Tibial nerve (tissue), 3 donors: ENCODE data around the gene UBE2E2.

Source experiments
- CTCF ChIP-seq, 5 experiments: fragments of 200-600 bp in 3 of 5; fragments of 450-650 bp in 2 of 5; sonication (generic) in 3 of 5; IDR thresholded peaks; one replicate each; pipeline ENCODE4 v1.5.1; 2016 to 2019; ENCODE audit warnings: antibody characterized with exemption in 5 of 5, mild to moderate bottlenecking in 3 of 5, moderate library complexity in 2 of 5
- POLR2A ChIP-seq, 2 donors: fragments of 450-650 bp; IDR thresholded peaks; one replicate each; pipeline ENCODE4 v1.6.1; 2017; ENCODE audit warnings: antibody characterized with exemption in 2 of 2, mild to moderate bottlenecking in 2 of 2, moderate library complexity in 2 of 2

GRCh38 chr3:23406601-23407000 is 203.5 kb downstream of the UBE2E2 start:
- TF ChIP-seq POLR2A (IDR thresholded peaks at IDR 0.05) (no peak), CTCF (IDR thresholded peaks at IDR 0.05) (no peak)
